ENCODE results near the gene PVR. TPM values are rescaled to one million over a fixed set of nuclear protein-coding genes. Genes with fewer than 3 reads are reported as not detected.

Gene PVR
- total RNA-seq, 1 experiment from 2014 or later: 47.7 TPM

- TF ChIP-seq CTCF (IDR thresholded peaks at IDR 0.05) (no peak), POLR2AphosphoS5 (IDR thresholded peaks at IDR 0.05; ENCODE audit: low read depth, low read length) (no peak), SIN3A (IDR thresholded peaks at IDR 0.05; ENCODE audit: borderline replicate concordance, insufficient read depth, low read depth, low read length) (no peak), TCF7L2 (IDR thresholded peaks at IDR 0.05; ENCODE audit: low read depth, low read length) (no peak)
- TF ChIP-seq, protein P1, sequence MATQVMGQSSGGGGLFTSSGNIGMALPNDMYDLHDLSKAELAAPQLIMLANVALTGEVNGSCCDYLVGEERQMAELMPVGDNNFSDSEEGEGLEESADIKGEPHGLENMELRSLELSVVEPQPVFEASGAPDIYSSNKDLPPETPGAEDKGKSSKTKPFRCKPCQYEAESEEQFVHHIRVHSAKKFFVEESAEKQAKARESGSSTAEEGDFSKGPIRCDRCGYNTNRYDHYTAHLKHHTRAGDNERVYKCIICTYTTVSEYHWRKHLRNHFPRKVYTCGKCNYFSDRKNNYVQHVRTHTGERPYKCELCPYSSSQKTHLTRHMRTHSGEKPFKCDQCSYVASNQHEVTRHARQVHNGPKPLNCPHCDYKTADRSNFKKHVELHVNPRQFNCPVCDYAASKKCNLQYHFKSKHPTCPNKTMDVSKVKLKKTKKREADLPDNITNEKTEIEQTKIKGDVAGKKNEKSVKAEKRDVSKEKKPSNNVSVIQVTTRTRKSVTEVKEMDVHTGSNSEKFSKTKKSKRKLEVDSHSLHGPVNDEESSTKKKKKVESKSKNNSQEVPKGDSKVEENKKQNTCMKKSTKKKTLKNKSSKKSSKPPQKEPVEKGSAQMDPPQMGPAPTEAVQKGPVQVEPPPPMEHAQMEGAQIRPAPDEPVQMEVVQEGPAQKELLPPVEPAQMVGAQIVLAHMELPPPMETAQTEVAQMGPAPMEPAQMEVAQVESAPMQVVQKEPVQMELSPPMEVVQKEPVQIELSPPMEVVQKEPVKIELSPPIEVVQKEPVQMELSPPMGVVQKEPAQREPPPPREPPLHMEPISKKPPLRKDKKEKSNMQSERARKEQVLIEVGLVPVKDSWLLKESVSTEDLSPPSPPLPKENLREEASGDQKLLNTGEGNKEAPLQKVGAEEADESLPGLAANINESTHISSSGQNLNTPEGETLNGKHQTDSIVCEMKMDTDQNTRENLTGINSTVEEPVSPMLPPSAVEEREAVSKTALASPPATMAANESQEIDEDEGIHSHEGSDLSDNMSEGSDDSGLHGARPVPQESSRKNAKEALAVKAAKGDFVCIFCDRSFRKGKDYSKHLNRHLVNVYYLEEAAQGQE (IDR thresholded peaks at IDR 0.05; ENCODE audit: insufficient read depth in 1 of 2, low read depth in 2 of 2, low read length in 1 of 2): no peak
- H3K4me1 ChIP-seq (ENCODE audit: control insufficient read depth, insufficient read depth, low read length): no peaks in the 10 kb centered on the region
- H3K27me3 ChIP-seq (ENCODE audit: control insufficient read depth, insufficient read depth, low read length): no peaks in the 10 kb centered on the region
- no peak within 1 kb of the TSS for H3K27ac ChIP-seq (ENCODE audit: low read length)
- DNase-seq (ENCODE audit: low read depth, low spot score) (no peak), ATAC-seq (no peak)
- no peaks in the 10 kb centered on the region for H3K9me3 ChIP-seq (ENCODE audit: control insufficient read depth, insufficient read depth, low read depth, low read length)
- ChIA-PET POLR2A (no interaction called here), CTCF (no interaction called here)
- in situ Hi-C loops (cut with HindIII; ENCODE audit: low pct_unique_long_range_greater_than_20kb, low sequenced_read_pairs): no loop called here
- H3K36me3 ChIP-seq (ENCODE audit: control insufficient read depth, insufficient read depth, low read length): no peaks in the 10 kb centered on the region
- intact Hi-C loops (cut with micrococcal nuclease; ENCODE audit: unreplicated experiment): no loop called here
- no peak within 1 kb of the TSS for H3K4me3 ChIP-seq (ENCODE audit: low read depth in 2 of 2, low read length in 2 of 2)
- no TSS peak for BruUV-seq (replicated peaks)
Measured at GRCh38 chr19:44698492-44699201, 54.9 kb downstream of the PVR start, which contains the start of gene CEACAM16. CEACAM16 (plus strand) TSS chr19:44699151; CDS start chr19:44701457, 2,306 bp downstream.

DNA sequence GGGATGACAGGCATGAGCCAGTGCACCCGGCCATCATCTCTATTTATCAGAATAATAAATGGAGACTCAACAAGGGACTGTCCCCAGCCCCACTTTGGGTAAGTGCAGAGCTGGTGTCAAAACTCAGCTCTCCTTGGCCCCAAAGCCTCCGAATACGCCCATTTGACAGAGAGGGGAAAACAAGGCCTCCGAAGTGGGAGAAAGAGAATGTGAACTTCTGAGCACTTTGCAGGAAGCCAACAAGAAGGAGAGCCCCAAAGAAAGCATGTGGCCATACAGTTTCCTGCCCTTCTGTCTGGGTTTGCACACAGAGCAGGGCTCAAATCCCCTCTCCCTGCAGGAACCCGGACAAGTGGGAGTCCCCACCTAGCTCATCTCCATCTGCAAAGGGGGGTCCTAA is 56.8 kb downstream of the PVR start:
- intact Hi-C loops (cut with micrococcal nuclease; ENCODE audit: unreplicated experiment): no loop called here
- no TSS peak for BruUV-seq (replicated peaks)

More for the DNA sequence above, 56.8 kb downstream of the PVR start:
- H3K27me3 ChIP-seq (ENCODE audit: control insufficient read depth, insufficient read depth, low read length): no peaks in the 10 kb centered on the region
- no peaks in the 10 kb centered on the region for H3K9me3 ChIP-seq (ENCODE audit: control insufficient read depth, insufficient read depth, low read depth, low read length)
- H3K36me3 ChIP-seq (ENCODE audit: control insufficient read depth, insufficient read depth, low read length): no peaks in the 10 kb centered on the region
- H3K4me3 ChIP-seq (ENCODE audit: low read depth in 2 of 2, low read length in 2 of 2): no peak overlapping the region
- ChIA-PET POLR2A (no interaction called here), CTCF (no interaction called here)
- DNase-seq (ENCODE audit: low read depth, low spot score): no peak
- H3K27ac ChIP-seq (ENCODE audit: low read length): no peak overlapping the region; the same call in 1 of the 2 replicates
- ATAC-seq: no peak
- TF ChIP-seq TCF7L2 (IDR thresholded peaks at IDR 0.05; ENCODE audit: low read depth, low read length): no peak
- TF ChIP-seq CTCF (IDR thresholded peaks at IDR 0.05): no peak
- TF ChIP-seq SIN3A (IDR thresholded peaks at IDR 0.05; ENCODE audit: borderline replicate concordance, insufficient read depth, low read depth, low read length): no peak
- TF ChIP-seq, protein P1 (IDR thresholded peaks at IDR 0.05; ENCODE audit: insufficient read depth in 1 of 2, low read depth in 2 of 2, low read length in 1 of 2): no peak
- no peak for TF ChIP-seq POLR2AphosphoS5 (IDR thresholded peaks at IDR 0.05; ENCODE audit: low read depth, low read length)
- in situ Hi-C loops (cut with HindIII; ENCODE audit: low pct_unique_long_range_greater_than_20kb, low sequenced_read_pairs): no loop called here
- H3K4me1 ChIP-seq (ENCODE audit: control insufficient read depth, insufficient read depth, low read length): no peaks in the 10 kb centered on the region

All from Panc1 (cell line).